ENCODE measurements around the gene GALNT18. TPM values are rescaled to one million over a fixed set of nuclear protein-coding genes. Genes with fewer than 3 reads are reported as not detected.

The GALNT18 gene
- total RNA-seq, 1 experiment from 2014 or later, result 1.7 TPM

- H3K9me3 ChIP-seq (ENCODE audit: control insufficient read depth, low read depth, low read length), result no peaks in the 10 kb centered on the region
- H3K79me2 ChIP-seq (ENCODE audit: insufficient read depth, low read length), result no peaks in the 10 kb centered on the region
- H2BK5ac ChIP-seq (ENCODE audit: insufficient read length, low read length), result no peak overlapping the region
- H2BK15ac ChIP-seq (ENCODE audit: low read depth, low read length), result no peak overlapping the region
- H3K27ac ChIP-seq (ENCODE audit: insufficient read length, low read depth, low read length), result no peak overlapping the region
- no peak overlapping the region for H3T11ph ChIP-seq (ENCODE audit: low read length)
- no CpG with 5 or more reads among the region's 3 CpGs for WGBS (ENCODE audit: extremely low coverage, insufficient read length, low lambda C conversion rate)
- H3K4ac ChIP-seq (ENCODE audit: low read depth, low read length), result no peak overlapping the region
- H3K4me1 Mint-ChIP-seq, result peaks cover 5 to 7% of the 10 kb centered on the region in 2 experiments; a peak in 3 of 4 replicates
- no peak for DNase-seq
- H3K18ac ChIP-seq (ENCODE audit: insufficient read length, low read depth, low read length), result no peak overlapping the region
- no peak overlapping the region for H2BK20ac ChIP-seq (ENCODE audit: low read depth, low read length, poor library complexity, severe bottlenecking)
- no peak overlapping the region for H2AFZ ChIP-seq (ENCODE audit: low read length)
- H3K4me2 ChIP-seq (ENCODE audit: insufficient read depth, insufficient read length, low read length), result no peak overlapping the region
- no peaks in the 10 kb centered on the region for H3K23me2 ChIP-seq (ENCODE audit: insufficient read length, low read depth, low read length, poor library complexity, severe bottlenecking)
- no peaks in the 10 kb centered on the region for H3K79me1 ChIP-seq (ENCODE audit: insufficient read depth, low read depth, low read length, poor library complexity, severe bottlenecking)
- no peak overlapping the region for H3K4me3 Mint-ChIP-seq
- H3K27ac Mint-ChIP-seq, result no peak overlapping the region
- H3K23ac ChIP-seq (ENCODE audit: insufficient read length, low read depth, low read length), result no peak overlapping the region
- H3K36me3 Mint-ChIP-seq (ENCODE audit: insufficient read depth in 1 of 3, low read depth in 3 of 3), result no peaks in the 10 kb centered on the region
- no peaks in the 10 kb centered on the region for H3K4me1 ChIP-seq (ENCODE audit: insufficient read depth, low read length)
- no peaks in the 10 kb centered on the region for H3K9me3 Mint-ChIP-seq
- no peak overlapping the region for H2AK5ac ChIP-seq (ENCODE audit: insufficient read length, low read length)
- no peak overlapping the region for H4K91ac ChIP-seq (ENCODE audit: insufficient read length, low read depth, low read length)
- H3K14ac ChIP-seq (ENCODE audit: insufficient read depth, low read length), result no peak overlapping the region
- no peak overlapping the region for H2BK120ac ChIP-seq (ENCODE audit: low read depth, low read length, poor library complexity, severe bottlenecking)
- no peak overlapping the region for H3K9ac ChIP-seq (ENCODE audit: extremely low read depth, insufficient read length, low read length)
- no peak overlapping the region for H3K56ac ChIP-seq (ENCODE audit: insufficient read length, low read depth, low read length)
- no peaks in the 10 kb centered on the region for H3K27me3 ChIP-seq (ENCODE audit: insufficient read depth, low read length)
- H2BK12ac ChIP-seq (ENCODE audit: insufficient read length, low read depth, low read length), result no peak overlapping the region
- no peak overlapping the region for H4K8ac ChIP-seq (replicated peaks; ENCODE audit: insufficient read length, low read depth, low read length)
- TF ChIP-seq, protein P1, sequence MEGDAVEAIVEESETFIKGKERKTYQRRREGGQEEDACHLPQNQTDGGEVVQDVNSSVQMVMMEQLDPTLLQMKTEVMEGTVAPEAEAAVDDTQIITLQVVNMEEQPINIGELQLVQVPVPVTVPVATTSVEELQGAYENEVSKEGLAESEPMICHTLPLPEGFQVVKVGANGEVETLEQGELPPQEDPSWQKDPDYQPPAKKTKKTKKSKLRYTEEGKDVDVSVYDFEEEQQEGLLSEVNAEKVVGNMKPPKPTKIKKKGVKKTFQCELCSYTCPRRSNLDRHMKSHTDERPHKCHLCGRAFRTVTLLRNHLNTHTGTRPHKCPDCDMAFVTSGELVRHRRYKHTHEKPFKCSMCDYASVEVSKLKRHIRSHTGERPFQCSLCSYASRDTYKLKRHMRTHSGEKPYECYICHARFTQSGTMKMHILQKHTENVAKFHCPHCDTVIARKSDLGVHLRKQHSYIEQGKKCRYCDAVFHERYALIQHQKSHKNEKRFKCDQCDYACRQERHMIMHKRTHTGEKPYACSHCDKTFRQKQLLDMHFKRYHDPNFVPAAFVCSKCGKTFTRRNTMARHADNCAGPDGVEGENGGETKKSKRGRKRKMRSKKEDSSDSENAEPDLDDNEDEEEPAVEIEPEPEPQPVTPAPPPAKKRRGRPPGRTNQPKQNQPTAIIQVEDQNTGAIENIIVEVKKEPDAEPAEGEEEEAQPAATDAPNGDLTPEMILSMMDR (conservative IDR thresholded peaks at IDR 0.05), result no peak
- H4K5ac ChIP-seq (ENCODE audit: insufficient read length, low read depth, low read length), result no peak overlapping the region
- peaks cover 4% of the 10 kb centered on the region for H3K27me3 Mint-ChIP-seq (ENCODE audit: low read depth)
- H4K20me1 ChIP-seq (ENCODE audit: control insufficient read depth, insufficient read depth, insufficient read length), result no peaks in the 10 kb centered on the region
Observed at GRCh38 chr11:11536650-11537049, 85.2 kb downstream of the GALNT18 start.
